HG03060 (cell line): Measurements from ENCODE around the gene DDX1.
"Not testable (repeated sequence)": the region's sequence is repeated elsewhere in the genome, so short reads cannot be mapped to it uniquely, and the experiment has no call there.

ENCODE experiments used
- ATAC-seq: cut with Tn5 transposase; IDR thresholded peaks from one replicate; pipeline ENCODE4 v1.9.1; 2021; ENCODE audit warnings: low read depth, moderate number of reproducible peaks; ENCODE audit not compliant: unreplicated experiment

DDX1 gene

DNA sequence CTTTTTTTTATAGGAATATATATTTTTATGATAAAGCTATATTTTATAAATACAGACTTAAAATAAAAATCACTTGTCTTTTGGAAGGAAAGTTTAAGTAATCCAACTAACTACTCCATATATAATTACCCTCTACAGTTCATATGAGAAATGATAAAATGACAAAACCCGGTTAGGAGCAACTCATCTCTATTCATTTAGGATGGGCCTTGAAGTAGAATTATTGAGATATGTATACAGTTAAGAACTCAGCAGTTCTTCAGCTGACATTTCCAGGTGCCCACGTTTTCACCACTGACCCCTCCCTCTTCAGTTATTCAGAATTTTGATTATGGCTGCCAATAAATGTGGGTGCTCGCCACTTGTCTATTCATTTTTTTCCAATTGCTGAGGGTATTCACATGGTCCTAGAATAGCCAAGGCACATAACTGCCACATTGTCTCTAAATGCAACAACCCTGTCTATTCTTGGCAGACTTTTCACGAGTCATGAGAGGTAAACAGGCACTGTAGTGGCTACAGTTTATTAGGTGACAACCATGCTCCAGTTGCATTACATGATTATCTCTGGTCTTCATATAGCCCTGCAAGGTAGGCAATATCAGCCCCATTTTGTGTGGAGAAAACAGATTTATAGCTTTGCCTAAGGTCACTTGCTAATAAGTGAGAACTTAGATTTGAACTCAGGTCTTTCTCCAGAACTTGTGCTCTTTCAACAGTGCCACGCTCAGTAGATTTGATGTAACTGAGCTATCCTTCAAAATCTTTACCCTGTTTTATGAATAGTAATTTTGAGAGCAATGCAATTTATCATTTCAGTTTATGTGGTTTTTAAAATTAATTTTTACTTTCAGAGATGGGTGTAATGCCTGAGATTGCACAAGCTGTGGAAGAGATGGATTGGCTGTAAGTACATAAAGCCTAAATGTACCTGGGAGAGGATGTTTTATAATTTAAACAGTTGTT is 2.9 kb downstream of the DDX1 start:
- ATAC-seq = no peak

GRCh38 chr2:15595342-15595905 is 3.8 kb downstream of the DDX1 start:
- no peak for ATAC-seq

DNA sequence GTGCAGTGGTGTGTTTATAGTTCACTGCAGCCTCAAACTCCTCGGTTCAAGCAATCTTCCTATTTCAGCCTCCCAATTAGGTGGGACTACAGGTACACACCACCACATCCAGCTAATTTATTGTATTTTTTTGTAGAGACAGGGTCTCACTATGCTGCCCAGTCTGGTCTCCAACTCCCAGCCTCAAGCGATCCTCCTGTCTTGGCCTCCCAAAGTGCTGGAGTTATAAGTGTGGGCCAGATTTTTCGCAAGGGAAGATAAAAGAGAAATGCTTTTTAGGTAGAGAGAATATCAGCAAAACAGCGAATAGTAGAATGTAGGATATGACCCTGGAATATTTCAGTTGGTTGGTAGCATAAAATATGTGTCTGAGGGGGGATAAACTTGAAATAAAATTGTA is 4.3 kb downstream of the DDX1 start:
- no peak for ATAC-seq

DNA sequence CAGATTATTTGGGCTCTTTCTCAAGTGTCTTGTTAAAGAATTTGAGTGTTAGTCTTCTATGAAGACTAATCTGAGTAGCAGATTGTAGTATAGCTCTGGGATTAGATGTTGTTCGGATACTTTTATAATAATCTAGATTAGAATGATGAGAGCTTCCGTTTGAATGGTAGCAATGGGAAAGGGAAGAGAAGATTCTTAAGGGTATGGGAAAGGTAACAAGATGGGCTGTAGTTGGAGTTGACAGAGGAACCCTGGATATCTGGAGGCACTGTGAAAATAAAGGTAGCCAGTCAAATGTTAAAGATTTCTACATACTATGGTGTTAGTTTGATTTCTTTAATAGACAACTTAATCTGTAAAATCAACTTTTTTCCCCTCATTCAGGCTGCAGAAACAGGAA is 4.7 kb downstream of the DDX1 start:
- no peak for ATAC-seq

DNA sequence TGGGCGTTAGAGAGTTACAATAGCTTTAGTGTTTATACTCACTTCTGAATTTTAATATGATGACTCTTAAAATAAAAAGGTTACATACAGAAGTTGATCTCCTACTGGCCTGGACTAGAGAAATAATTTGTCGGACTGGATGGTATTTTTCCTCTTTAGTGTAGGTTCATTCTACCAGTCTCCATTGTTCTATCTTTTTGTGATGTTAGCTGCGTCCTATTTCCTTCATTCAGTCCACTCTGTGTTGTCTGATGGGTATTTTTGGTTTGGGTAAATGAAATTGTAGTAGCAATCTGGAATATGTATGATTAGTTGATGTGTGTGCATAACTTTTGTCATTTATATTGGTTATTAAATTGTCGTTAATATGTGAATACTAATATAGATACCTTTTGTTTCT is 5.3 kb downstream of the DDX1 start:
- no peak for ATAC-seq

DNA sequence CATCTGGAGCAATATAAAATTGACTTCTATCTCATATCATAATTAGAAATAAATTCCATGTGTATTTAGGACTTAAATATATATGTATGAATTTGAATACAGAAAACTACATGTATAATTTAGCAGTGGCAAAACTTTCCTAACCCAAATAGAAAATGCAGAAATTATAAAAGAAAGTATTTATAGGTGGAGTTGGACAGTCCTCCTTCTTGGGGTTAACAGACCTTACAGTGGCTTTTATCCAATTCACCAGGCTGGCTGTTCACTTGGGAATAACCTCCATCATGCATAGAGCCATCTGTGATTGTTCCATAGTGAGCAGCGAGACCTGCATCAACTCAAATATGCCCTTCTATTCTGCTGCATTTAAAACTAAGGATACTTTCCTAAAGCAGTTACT is 8.3 kb downstream of the DDX1 start:
- ATAC-seq = no peak

DNA sequence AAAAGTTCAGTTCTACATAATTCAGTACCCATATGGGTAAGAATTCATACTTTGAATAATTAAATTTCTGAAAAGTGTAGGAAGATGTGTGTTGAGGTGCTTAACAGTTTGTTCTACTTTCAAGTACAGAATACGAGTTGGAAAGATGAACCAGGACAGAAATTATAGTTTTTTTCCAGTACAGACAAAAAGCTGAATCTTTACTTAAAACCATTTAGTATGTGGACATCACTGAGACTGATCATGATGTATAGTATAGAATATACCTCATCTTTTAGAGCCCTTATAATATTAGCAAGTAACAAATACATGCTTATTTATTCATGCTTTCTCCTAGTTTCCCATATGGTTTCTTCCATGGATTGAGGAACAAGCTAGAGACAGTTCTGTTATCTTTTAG is 10.0 kb downstream of the DDX1 start:
- no peak for ATAC-seq

GRCh38 chr2:15602393-15602792 is 10.7 kb downstream of the DDX1 start:
- no peak for ATAC-seq

DNA sequence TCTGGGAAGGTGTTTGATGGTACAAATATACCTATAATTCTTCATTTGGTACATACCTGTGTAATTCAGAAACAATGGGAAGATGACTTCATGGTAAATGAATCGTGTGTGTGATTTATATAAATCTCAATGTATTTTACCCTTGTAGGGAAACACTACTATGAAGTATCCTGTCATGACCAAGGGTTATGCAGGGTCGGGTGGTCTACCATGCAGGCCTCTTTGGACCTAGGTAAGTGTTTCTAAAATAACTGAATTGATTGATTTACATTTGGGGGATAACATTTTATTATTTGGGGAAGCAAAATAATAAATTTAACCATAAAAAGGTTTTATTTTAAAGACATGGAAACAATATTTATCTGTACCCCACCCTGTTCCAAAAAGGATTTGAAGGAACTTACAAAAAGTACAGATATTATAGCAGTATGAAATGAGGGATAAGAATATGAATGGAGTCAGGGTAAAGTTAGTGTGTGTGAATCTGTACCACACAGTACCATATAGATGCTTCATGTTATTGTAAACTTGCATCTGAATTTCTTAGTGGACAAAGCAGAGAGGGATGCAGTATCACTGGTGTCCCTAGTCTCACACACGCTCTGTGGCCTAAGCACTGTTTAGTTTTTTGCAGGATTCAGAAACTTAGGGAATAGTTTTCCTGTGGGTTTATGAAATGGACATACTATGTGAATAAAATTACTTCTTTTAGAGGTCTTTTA is 11.5 kb downstream of the DDX1 start:
- ATAC-seq = no peak

DNA sequence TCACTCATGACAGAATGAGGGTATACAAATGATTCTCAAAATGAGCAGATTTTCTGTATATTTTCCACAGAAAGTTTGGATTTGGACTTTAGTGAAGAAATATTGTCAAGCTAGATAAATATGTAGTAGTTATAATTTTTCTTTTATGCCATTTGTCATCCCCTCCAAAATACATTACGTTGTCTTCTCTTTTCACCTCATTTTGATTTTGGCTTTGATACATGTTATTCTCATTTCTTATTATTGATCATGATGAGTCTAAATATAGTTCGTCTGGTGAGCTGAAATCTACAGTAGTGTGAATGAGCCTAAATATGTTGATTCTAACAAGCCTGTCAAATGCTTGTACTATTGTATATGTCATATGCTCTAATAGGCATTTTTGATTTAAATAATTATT is 12.3 kb downstream of the DDX1 start:
- ATAC-seq = no peak

GRCh38 chr2:15605721-15606120 is 14.1 kb downstream of the DDX1 start:
- no peak for ATAC-seq

- ATAC-seq = no peak
Measured at GRCh38 chr2:15606481-15607441, 15.1 kb downstream of the DDX1 start.

DNA sequence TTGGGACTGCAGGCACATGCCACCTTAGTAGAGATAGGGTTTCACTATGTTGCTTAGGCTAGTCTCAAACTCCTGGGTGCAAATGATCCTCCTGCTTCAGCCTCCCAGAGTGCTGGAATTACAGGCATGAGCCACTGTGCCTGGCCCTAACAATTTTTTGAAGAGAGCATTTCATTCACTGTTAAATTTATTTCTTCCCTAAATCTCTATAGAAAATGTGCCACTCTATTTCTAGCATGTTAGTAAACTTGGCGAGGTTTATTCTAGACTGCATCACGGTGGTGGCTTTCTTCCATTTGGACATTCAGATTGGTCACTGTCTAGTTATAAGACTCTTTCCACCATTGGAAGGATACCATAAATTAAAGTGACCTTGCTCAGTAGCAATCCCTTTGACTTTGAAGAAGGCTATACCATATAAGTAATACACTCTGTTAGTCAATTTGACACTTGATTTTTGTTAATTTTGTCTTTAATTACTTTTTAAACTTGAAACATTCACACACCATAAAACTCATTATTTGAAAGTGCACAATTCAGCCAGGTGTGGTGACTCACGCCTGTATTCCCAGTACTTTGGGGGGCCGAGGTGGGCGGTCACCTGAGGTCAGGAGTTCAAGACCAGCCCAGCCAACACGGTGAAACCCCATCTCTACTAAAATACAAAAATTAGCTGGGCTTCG is 16.2 kb downstream of the DDX1 start:
- ATAC-seq = no peak

GRCh38 chr2:15608392-15608761 is 16.7 kb downstream of the DDX1 start:
- ATAC-seq = no peak

DNA sequence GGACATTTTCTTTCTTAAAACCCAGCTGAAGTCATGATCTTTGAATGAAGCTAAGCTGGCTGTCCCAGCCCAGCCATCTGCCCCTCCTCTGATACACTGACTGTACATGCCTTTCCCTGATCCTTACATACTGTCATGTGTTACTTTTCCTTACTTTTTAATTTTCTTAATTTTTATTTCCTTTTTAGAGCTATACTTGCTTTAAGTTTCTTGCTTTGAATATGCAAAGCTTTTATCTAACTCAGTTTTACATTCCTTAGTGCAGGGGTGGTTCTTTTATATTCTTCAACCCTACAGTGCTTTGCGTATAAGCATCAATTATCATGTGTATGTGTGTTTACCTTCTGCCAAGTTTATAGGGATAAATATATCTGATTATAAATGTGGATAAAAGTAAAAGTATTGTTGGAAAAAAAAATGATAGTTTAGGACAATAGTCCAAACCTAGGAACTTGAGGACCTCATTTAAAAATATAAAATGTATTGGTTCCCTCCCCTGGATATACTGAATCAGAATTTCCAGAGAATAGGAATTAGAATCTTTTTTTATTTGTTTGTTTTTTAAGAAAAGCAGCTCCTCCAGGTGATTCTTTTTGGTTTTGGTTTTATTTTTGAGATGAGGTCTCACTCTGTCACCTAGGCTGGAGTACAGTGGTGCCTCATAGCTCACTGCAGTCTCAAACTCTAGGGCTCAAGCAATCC is 17.8 kb downstream of the DDX1 start:
- ATAC-seq = no peak

- no peak for ATAC-seq
Measured at GRCh38 chr2:15610430-15610952, 18.8 kb downstream of the DDX1 start.

GRCh38 chr2:15612101-15612500 is 20.4 kb downstream of the DDX1 start:
- not testable (repeated sequence) for ATAC-seq

DNA sequence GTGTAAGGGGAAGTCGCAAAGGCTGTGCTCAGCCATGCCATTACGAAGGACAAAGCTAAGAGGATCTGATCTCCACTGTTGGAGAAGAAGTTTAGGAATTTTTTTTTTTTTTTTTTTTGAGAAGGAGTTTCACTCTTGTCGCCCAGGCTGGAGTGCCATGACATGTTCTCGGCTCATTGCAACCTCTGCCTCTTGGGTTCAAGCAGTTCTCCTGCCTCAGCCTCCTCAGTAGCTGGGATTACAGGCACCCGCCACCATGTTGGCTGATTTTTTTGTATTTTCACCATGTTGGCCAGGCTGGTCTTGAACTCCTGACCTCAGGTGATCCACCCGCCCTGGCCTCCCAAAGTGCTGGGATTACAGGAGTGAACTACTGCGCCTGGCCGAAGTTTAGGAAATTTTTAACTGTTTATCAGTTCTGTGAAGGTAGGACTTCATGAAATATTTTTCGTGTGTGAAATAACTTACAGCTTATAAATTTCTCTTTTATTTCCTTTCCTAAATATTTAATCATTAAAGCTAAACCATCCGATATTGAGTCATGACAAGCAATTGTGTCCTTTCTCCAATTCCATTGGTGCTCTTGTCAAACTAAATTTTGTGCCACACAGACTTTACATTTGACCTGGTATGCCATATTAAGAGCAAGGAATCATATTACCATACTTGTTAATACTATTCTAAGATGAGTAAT is 22.2 kb downstream of the DDX1 start:
- ATAC-seq = no peak
